Stimulated activated CD8-positive, alpha-beta memory T cell treated with anti-CD3 and anti-CD28 coated beads, Interleukin-2, amount 100 ng/mL, for 48 hours (primary cell): Measurements from ENCODE around the gene APOBR.
"Not testable (repeated sequence)": the region's sequence is repeated elsewhere in the genome, so short reads cannot be mapped to it uniquely, and the experiment has no call there.

Experiments
- DNase-seq, 2 donors: peaks; one replicate each; pipeline ENCODE4 v3.0.0-alpha.2; 2020; ENCODE audit warnings: low read depth in 2 of 2

The APOBR gene

DNA sequence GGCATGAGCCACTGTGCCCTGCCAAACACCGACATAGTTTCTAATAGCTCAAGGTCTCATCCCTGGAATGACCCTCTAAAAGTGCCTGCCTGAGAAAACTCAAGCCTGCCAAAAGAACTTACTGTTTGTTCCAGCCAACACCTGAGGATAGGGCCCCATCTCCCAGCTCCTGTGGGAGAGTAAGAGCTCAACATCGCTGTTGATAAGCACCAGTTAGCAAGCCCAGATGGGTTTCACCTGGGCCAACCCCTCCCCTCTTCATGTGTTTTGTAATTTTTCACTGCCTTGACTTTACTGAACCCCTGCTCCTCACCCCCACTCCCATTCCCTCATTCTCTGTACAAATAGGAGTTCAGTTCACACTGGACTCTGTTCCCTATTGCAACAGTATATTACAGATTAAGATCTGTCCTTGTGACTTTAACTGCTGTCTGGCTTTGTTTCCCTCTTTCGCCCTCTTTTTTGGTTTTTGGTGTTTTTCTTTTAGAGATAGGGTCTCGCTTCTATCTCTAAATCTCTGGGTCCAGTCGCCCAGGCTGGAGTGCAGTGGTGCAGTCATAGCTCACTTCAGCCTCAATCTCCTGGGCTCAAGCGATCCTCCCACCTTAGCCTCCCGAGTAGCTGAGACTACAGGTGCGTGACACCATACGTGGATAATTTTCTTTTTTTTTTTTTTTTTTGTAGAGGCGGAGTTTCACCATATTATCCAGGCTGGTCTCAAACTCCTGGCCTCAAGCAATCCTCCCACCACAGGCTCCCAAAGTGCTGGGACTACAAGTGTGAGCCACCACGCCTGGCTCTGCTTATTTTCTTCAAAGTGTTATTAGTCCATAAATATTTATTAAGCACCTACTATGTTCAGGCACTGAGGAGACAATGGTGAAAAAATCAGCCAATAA, 32.0 kb downstream of the APOBR start:
- no peak for DNase-seq

GRCh38 chr16:28527100-28527785, 32.8 kb downstream of the APOBR start:
- not testable (repeated sequence) for DNase-seq

GRCh38 chr16:28527985-28528384, 33.5 kb downstream of the APOBR start:
- no peak for DNase-seq

- no peak for DNase-seq
Observed at GRCh38 chr16:28528463-28528867, 34.0 kb downstream of the APOBR start.

DNA sequence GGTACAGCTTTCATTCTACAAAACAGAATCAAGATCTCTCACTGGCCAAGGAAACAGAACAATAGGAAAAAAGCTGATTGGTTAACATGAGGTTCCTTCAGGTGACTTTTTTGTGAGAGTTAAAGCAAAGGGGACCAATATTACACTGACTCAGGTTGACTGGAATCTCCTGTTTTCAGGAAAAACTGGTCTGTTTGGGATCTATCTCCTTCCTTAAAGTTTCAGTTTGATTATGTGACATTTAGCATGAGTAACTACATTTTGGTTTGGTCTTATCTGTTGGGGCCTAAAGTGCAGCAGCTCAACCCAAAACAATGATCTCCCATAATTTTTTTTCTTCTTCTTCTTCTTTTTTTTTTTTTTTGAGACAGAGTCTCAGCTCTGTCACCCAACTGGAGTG, 34.7 kb downstream of the APOBR start:
- no peak for DNase-seq

GRCh38 chr16:28531777-28532744, 37.6 kb downstream of the APOBR start:
- no peak for DNase-seq

DNA sequence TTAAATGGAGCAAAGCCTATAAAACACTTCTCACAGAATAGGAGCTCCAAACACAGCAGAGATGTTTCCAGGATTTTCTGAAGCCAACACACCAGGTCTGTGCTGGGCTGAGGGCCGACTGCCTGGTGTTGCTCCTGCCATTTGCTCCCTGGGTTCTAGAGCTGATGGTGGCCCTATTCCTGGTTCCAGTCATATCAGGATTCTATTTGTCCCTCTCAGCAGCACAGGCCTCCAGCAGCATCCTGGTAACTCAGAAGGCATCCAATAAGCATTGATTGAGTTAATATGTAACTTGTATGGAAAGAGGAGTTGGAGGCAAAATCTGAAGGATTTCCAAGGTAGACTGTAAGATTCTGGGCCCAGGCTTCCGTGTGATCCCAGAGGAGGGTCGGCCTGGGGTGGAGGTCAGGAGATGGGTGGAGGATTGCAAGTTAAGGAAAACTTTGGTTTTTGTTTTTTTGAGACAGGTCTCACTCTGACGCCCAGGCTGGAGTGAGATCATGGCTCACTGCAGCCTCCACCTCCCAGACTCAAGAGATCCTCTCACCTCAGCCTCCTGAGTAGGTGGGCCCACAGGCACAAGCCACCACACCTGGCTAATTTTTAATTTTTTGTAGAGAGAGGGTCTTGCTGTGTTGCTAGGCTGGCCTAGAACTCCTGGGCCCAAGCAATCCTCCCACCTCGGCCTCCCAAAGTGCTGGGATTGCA, 38.7 kb downstream of the APOBR start:
- no peak for DNase-seq

DNA sequence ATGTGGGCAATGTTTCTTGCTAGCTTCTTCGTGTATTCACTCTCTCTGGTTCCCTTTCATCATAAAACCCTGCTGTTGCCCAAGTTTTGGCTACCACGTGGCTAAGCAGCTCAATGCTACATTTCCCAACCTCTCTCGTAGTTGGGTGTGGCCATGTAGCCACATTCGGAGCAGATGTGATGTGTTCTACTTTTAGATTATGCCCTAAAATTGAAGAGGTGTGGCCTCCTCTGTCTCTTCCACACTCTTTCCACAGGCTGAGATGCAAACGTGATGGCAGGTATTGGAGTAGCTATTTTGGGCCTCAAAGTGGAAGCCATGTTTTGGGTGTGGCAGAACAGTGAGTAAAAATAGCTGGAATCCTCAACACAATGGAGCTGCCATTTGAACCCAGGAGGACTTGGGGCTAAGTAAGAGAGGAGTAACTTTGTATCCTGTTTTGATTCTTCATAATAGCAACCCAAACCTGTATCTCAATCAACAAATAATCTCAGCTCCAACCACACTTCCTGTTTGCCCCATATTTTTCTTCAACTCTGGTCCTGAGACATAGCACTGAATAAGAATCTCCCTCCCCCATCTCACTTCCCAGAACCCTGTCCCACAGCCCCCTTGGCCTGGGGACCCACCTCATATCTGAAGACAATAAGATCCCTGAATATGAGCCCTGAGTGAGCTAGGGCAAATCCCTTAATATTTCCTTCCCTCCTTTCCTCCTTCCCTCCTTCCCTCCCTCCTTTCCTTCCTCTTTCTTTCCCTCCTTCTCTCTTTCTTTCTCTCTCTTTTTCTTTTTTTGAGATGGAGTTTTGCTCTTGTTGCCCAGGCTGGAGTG, 40.3 kb downstream of the APOBR start:
- no peak for DNase-seq

DNA sequence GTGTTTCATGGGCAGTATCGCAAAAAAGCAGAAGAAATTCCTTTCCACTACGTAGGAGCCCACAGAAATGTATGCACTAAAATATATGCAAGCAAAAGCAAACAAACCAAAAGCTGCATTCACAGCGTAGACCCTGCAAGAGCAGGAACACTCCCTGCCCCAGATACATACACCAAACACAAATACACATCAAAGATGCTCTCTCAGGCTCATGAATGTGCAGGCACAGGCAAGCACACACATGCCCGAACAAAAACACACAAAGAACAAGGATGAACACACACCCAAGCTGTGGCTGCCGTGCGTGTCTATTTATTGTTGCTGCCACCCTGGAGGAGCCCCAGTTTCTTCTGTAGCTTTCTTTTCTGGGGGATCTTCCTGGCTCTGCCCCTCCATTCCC, 42.6 kb downstream of the APOBR start:
- DNase-seq: no peak

DNA sequence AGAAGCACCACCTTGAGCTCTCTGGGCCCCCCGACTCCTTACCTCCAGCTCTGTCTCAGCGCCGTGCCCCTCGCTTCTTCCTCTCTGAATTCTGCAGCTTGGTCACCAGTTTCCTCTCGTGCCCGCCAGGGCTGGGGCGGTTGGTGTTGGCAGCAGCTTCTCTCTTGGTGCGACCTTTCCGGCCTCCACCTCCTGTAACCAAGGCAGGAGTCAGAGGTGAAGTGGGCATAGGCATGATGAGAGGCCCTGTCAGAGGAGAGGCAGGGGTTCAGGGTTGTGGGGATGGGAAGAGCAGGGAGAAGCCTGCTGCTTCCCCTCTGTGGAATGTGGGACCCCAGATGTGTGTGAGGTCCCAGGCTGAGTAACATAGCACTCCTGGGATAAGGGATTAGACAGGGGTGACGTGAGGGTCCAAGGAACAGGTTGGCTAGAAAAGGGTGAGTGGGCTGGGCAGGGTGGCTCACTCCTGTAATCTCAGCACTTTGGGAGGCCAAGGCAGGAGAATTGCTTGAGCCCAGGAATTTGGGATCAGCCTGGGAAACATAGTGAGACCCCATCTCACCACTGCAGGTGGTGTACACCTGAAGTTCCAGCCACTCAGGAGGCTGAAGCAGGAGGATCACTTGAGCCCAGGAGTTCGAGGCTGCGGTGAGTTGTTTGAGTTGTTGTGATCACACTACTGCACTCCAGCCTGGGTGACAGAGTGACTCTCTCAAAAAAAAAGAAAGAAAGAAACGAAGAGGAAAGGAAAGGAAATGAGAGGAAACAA, 43.7 kb downstream of the APOBR start:
- DNase-seq: no peak

GRCh38 chr16:28538733-28539596, 44.5 kb downstream of the APOBR start, which contains the start of gene NUPR1:
TSS of gene NUPR1 (minus strand) at chr16:28538974. CDS start at chr16:28538907, 67 bp downstream.
- DNase-seq: no peak

DNA sequence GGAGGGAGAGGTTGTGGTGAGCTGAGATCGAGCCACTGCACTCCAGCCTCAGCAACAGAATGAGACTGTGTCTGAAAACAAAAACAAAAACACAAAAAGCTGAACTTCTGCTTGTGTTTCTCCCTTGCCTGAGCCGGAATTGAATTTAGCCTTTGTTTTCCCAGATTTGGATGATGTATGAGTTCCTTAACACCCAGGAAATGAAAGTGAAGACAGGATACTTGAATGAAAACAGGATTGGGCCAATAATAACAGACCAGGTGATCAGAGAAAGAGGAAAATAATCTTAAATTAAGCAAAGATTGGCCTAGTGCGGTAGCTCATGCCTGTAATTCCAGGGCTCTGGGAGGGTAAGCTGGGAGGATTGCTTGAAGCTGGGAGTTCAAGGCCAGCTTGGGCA, 45.9 kb downstream of the APOBR start:
- DNase-seq: no peak

DNA sequence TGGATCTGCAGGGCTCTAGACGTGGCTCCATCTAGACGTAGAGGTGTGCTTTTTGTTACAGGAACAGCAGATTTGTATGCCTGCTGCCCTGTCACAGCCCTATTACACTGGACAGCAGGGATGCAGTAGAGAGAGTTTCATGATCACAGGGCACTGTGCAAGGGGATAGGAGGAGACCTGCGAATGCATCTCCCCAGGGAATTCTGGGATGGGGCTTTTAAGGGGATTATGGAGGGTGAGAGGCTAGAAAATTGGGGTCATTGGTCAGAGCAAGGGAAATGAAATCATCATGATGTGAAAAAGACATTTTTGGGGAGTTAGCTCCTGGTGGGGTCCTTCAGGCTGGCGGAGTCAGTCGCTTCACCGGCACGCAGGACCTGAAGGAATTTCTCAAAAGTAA, 48.2 kb downstream of the APOBR start:
- no peak for DNase-seq

DNA sequence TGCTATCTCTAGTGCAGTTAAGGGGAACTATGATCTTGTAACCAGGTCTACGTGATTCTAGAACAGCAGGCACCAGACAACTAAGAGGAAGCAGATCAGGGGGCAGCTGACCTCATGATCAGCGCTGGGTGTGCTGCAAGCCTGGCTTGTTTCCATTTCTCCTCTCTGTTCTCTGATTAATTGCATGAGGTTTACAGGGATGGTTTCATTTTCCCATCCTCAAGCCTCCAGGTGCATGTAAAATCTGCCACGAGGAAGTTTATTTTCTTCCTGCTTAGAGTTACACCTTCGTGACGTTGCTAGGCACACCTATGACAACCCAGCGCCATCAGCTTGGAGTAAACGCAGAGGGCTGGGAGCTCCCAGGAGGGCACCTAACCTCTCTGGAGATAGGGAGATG, 48.6 kb downstream of the APOBR start:
- DNase-seq: no peak

GRCh38 chr16:28544998-28545397, 50.6 kb downstream of the APOBR start:
- DNase-seq: no peak

- not testable (repeated sequence) for DNase-seq
Observed at GRCh38 chr16:28545964-28546363, 51.5 kb downstream of the APOBR start.

DNA sequence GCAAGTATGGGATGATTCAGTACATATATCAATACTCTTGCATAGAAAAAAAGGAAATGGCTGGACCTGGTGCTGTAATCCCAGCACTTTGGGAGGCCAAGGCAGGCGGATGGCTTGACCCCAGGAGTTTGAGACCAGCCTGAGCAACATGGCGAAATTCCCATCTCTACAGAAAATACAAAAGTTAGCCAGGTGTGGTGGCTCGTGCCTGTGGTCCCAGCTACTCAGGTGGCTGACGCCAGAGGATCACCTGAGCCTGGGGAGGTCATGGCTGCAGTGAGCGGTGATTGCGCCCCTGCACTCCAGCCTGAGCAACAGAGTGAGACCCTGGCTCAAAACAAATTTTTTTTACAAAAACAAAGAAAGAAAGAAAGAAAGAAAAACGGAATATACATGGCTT, 52.2 kb downstream of the APOBR start:
- no peak for DNase-seq

GRCh38 chr16:28548306-28548802, 53.9 kb downstream of the APOBR start:
- DNase-seq: no peak
